ENCODE results near the gene VDAC2.
"Not testable (repeated sequence)": the region's sequence is repeated elsewhere in the genome, so short reads cannot be mapped to it uniquely, and the experiment has no call there.

The VDAC2 gene, protein sequence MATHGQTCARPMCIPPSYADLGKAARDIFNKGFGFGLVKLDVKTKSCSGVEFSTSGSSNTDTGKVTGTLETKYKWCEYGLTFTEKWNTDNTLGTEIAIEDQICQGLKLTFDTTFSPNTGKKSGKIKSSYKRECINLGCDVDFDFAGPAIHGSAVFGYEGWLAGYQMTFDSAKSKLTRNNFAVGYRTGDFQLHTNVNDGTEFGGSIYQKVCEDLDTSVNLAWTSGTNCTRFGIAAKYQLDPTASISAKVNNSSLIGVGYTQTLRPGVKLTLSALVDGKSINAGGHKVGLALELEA

DNA sequence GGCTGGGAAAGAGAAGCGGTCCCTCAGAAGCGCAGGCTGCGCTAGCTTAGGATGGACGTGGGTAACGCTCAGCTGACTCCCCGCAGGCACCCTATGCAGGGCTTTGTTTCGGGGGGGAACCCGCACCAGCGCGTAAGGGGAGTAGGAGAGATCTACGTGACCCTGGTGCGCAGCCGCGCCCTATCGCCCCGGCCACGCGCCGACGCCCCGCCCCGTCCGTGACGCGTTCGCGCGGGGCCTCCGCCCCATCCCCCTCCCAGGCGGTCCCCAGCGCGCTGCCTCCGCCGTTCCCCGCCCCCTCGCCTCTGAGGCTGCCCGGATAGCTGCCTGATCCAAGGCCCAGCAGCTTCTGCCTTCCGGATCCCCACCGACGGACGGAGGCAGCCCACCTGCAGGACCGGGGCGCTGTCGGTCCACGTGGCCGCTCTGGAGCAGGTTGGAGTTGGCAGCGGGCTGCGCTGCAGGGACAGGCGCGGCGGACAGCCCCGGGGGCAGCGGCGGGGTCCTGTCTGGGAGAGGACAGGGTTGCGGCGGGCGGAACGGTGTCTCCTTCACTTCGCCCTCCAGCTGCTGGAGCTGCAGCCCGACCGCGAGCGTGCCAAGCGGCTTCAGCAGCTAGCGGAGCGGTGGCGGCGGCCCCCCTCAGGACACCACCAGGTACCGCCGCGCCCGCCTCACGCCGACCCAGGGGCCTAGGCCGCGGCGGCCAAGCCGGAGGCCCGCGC lies at the start of gene VDAC2:
Gene VDAC2 (plus strand): TSS at position 515 of the 725 bp plus-strand sequence. CDS start 363 bp downstream, outside the sequence.
- peak; percentile 95 for DNase-seq (ENCODE audit: low spot score)

DNA sequence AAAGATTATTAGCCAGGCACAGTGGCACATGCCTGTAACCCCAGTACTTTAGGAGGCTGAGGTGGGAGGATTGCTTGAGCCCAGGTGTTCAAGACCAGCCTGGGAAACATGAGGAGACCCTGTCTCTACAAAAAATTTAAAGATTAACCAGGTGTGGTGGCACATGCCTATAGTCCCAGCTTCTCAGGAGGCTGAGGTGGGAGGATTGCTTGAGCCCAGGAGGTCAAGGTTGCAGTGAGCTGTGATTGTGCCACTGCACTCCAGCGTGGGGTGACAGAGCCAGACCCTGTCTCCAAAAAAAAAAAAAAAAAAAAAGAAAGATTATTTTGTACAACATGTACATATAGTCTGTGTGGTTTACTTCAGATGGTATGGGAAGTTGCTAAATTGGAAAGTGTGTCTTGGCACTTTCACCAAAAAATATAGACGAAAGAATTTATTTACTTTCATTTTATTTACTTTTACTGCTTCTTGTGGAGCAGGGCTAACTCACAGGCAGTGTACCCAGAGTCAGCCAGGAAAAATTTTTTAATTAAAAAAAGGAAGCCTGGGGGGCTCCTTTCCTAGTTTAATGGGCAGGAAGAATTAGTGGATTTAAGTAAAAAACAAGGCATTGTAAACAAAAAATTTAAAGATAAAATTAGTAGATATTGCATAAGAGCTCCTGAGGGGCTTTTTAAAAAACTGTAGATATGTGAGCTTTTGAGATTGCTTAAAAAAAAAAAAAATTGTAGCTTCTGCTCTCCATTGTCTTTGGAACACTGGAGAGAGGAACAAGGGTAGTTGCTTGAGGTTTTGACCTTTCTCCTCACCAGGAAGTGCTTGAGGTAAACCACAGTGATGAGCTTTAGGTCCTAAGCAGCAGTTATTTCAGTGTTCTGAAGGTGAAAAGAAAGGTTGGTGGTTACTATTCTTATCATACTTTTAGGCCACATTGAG lies 44.6 kb upstream of the VDAC2 start:
- DNase-seq (ENCODE audit: low spot score) = no peak

DNA sequence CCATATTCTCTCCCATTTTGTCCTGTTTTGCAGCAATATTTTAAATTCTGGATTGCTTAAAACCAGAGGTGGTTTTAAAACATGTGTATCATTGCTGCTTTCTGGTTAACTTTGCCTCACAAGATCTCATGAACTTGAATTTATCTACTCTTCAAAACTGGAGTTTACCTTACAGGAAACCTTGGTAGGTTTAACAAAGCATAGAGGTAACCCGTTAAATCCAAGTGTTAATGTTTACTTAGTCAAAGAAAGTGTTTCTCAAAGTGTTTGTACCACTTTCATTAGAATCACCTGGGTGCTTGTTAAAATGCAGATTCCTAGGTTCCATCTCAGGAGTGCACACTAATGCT lies 44.0 kb upstream of the VDAC2 start:
- no peak for DNase-seq (ENCODE audit: low spot score)

DNA sequence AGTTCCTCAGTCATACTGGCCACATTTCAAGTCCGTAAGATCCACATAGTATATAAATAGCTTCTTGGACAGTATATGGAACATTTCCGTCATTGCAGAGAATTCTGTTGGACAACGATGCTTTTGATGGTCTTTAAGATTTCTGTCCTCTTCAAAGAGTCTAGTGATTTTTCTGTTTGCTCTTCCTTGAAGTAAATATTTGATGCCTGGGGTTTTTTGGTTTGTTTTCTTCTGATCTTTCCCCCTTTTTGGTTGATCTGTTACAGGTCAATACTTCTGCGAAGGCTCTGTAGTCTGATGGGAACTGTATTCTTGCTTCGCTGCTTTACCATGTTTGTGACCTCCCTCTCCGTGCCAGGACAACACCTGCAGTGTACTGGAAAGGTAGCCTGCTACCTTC lies 42.3 kb upstream of the VDAC2 start:
- DNase-seq (ENCODE audit: low spot score) = no peak

DNA sequence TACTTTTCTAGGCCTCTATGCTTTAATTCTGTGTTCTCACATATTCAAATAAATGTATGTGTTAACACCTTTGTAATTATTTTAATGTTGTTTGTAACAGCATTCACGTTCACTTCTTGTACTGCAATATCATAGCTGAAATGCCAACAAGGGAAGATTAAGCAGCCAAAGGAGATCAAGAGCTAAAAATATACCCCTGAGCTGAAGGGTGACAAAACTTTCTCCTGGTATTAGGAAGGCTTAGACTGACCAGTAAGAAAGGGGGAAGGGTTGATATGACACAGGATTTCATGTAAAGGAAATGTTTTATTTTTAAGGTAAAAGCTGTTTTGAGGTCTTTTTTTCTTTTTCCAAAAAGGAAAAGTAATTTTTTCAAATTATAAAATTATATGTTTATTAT lies 40.4 kb upstream of the VDAC2 start:
- DNase-seq (ENCODE audit: low spot score) = no peak

DNA sequence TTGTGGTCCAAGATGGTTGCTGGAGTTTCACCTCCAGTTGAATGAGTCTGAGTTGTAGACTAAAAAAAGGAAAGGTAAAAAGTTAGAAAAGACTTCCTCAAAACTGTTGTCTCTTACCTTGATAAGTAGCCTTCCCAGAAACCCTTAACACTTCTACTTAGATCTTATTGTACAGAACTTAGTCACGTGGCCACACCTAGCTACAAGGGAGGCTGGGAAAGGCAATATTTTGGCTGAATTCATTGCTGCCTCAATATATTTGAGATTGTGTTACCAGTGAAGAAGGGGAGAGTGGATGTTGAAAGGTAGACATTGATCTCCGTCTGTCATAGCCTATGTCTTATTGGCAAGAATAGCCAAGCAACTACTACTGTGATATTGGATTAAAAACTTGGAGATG lies 35.5 kb upstream of the VDAC2 start:
- DNase-seq (ENCODE audit: low spot score) = no peak

DNA sequence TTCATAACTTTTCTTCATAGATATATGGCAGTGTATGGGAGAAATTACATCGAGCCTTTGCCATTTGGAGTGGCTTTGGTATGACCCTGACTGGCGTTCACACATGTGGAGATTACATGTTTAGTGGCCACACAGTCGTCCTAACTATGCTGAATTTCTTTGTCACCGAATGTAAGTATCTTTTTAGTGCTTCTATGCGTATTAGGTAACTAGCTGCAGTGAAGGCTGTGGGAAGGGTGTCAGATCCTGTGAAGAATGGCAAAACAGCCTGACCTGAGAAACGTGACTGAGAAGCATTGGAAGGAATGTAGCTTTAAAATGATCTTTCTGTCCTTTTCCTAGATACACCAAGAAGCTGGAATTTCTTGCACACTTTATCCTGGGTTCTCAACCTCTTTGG lies 34.5 kb upstream of the VDAC2 start:
- DNase-seq (ENCODE audit: low spot score) = no peak

DNA sequence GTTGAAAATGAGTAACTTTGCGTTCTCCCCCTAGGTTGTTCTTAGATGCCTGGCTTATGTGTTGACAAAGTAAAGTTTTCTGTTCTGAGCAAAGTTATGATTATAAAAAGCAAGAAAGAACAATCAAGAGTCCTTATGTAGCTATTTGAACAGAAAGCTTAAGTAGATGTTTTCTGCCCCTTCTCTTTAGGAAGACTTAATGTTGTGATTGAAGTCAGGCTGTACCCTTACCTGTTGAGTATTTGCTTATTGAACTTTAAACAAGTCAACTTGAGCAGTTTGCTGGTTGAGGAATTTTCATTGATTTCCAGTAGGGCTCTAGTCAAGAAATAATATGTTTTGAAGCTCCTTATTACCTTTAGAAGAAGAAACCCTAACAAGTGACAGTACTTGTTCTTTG lies 33.9 kb upstream of the VDAC2 start:
- DNase-seq (ENCODE audit: low spot score) = no peak

DNA sequence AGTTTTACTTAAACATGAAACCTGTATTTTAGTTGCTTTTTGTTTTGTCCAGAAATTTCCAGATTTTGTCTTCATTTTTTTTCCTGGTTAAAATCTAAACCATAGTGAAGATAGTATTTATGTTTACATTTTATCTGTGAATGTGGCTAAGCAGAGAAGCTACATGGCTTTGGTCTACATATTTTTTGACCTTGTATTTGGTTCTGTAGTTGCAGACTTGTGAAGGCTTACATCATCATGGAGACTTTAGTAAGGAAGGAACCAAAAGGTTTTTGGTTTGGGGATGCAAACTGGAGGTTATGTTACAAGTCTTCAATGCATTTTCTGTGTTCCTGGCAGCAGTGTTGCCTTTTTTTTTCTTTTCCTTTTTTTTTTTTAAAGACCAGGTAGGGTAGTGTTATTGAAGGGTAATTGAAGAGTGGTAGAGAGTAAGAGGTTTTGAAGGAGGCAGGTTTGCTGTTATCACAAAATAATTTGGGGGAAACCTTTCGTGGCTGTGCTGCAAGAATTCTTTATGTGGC lies 30.9 kb upstream of the VDAC2 start:
- no peak for DNase-seq (ENCODE audit: low spot score)

DNA sequence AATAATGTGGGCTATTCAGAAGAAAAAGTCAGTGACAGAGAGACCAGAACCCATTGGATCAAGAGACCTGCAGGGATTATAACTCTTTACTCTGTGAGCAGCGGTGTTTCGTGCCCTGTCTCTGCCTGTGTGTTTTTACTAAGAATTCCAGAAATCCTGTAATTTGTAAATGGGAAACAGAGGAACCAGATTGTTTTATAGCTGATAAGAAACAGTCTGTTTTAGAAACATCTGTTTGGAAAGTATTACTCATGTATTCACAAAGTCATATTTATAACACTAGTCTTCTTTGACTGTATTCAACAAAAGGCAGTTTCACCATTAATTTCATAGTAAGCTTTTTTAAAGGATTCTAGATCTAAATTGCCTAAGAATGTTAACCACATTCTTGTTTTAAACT lies 30.0 kb upstream of the VDAC2 start:
- no peak for DNase-seq (ENCODE audit: low spot score)

DNA sequence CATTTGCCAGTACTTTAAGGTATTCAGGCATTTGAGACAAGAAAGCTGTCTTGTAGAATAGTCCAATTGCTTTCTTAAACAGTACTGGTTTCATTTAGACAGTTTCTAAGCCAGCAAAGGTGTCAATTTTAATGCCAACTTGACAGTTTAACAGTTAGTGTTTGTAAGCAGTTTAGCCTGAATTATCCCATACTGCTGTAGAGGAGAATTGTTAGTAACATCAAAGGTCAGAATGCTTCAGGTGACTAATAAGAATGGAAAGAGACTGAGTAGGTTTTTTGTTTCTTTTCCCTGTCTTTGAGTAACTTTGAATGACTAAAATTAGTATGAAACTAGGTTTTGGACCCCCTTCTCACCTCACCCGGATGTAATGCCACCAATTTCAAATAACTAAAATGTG lies 29.5 kb upstream of the VDAC2 start:
- no peak for DNase-seq (ENCODE audit: low spot score)

DNA sequence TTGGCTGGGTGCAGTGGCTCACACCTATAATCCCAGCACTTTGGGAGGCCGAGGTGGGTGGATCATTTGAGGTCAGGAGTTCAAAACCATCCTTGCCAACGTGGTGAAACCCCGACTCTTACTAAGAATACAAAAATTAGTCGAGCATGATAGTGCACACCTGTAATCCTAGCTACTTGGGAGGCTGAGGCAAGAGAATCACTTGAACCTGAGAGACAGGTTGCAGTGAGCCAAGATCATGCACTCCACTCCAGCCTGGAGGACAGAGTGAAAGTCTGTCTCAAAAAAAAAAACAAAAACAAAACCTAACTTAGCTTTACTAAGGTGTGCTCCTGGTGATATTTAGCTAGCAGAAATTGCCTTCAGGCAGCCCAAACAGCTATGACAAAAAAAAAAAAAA lies 24.3 kb upstream of the VDAC2 start:
- DNase-seq (ENCODE audit: low spot score) = no peak

DNA sequence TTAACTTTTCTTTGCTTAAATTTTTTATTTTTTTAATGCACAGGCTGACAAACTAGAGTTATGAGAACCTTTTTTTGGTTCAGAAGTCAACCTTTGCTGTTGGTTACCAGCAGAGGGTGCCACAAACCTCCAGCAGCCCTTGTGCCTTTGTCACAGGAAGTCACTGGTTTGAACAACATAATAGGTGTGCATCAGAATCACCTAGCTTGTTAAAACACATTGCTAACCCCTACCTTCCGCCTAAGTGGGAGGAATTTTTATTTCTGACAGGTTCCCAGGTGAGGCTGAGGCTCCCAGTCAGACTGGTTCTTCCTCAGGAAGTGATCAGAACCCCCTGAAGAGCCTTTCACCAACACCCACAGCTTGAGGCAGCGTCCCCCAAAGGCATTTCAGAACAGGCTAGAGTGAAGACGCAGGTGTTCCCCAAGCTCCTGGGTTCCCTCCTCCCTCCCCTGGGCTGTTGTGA lies 22.6 kb upstream of the VDAC2 start:
- peak; percentile 68 for DNase-seq (ENCODE audit: low spot score)

DNA sequence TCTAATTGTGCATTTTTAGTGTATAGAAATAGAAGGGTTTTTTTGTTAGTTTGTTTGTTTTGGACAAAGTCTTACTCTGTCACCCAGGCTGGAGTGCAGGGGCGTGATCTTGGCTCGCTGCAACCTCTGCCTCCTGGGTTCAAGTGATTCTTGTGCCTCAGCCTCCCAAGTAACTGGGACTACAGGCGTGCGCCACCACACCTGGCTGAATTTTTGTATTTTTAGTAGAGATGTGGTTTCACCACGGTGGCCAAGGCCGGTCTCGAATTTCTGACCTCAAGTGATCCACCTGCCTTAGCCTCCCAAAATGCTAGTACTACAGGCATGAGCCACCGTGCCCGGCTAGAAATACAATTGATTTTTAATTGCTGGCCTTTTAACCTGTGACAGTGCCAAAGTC lies 22.1 kb upstream of the VDAC2 start:
- not testable (repeated sequence) for DNase-seq (ENCODE audit: low spot score)

DNA sequence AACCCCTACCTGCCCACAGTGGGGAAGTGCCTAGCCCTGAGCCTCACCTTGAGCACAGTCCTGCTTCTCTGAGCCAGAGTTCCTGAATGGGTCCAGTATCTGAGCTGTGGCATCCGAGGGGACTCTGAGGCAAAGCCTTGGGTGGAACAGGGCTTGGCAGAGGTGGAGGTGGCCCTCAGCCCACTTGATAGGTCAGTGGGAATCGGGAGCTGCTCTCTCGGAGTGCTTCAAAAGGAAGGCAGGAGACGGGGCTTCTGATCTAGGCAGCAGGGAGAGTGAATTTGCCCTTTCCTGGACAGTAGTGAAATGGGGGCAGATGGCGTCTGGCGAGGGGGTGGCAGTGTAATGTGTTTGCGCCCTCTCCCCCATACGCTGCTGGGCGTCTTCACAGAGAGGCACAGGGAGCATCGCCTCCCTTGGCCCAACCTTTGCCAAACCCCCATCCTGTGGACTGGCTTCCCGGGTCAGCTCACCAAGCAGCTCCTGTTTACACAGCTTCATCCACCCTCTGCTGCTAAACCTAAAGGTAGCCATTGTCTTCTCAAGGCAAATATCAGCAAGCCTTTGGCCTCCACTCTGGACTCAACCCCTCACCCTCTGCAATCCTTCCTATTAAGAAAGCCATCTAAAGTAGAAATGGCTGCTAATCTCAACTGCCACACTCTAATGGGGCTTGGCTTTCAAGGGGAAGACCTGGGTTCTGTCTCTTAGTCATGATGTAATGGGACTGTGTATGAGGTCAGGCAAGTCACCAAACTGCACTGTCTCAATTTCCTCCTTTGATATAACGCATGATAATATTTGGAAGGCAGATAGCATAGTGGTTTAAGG lies 21.1 kb upstream of the VDAC2 start:
- no peak for DNase-seq (ENCODE audit: low spot score)

DNA sequence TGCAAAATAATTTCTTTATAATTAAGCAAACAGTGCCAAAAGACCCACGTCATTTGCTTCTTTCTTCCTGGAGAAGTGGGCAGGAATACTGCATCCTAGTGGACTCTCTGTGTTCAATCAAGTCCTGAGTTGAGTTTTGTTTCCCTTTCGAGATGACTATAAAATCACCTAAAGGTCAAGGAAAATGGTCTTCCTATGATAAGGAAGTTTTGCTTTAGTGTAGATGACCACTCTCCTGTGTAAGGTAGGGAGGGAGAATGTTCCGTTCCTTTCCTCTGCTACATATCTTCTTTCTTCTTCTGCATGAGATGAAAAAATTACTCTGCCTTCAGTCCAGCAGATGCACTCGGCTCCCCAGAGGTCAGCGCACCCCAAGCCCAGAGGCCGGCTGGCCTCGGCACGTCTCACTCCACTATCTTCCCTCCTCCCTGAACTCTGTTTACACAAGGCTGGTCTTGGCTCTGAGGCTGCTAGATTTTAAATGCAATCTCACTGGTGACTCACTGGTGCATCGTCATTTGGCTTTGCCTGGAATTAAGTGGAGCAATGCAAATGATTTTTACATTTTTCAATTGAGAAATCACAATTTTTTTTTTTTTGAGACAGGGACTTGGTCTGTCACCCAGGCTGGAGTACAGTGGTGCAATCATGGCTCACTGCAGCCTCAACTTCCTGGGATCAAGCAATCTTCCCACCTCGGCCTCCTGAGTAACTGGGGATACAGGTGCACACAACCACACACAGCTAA lies 18.6 kb upstream of the VDAC2 start:
- no peak for DNase-seq (ENCODE audit: low spot score)

DNA sequence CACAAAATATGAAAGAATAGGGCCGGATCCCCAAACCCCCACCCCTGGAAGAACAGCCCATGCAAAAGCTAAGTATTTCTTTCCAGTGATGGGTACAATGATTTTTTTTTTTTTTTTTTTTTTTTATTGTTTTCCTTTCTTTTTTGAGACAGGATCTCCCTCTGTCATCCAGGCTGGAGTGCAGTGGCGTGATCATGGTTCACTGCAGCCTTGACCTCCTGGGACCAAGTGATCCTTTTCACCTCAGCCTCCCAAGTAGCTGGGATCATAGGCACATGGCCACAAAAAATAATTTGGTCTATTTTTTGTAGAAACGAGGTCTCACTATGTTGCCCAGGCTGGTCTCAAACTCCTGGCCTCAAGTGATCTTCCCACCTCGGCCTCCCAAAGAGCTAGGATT lies 16.0 kb upstream of the VDAC2 start:
- DNase-seq (ENCODE audit: low spot score) = not testable (repeated sequence)

DNA sequence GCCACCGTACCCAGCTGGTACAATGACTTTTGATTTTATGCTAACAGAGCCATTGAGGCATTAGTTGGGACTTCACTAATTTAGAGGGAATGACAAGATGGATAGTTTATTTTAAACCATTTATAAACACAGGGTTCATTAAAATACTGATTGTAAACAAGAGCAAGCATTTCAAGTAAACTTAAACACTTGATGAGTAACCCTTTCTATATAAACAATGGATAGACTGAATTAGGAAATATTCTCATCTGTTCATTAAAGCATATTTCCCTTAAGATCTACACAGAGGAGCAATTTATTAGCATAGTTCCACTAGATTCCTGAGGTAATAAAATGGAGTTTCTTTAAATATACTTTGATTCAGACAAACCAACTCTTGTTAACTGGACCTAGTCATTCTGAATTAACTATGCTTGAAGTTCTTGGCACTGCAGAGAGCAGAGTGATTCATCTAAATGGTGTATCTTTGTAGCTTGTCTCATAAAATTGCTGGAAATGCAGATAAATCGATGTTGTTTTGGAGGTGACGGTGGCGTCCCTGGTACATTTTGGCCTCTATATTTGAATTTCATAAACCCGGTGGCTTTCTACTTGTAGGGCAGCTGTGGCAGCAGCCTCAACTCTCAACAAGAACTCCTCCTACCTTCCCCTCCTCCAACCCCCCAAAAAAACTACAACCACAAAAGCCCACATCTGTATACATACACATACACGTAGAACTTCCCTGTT lies 15.4 kb upstream of the VDAC2 start:
- DNase-seq (ENCODE audit: low spot score) = no peak

DNA sequence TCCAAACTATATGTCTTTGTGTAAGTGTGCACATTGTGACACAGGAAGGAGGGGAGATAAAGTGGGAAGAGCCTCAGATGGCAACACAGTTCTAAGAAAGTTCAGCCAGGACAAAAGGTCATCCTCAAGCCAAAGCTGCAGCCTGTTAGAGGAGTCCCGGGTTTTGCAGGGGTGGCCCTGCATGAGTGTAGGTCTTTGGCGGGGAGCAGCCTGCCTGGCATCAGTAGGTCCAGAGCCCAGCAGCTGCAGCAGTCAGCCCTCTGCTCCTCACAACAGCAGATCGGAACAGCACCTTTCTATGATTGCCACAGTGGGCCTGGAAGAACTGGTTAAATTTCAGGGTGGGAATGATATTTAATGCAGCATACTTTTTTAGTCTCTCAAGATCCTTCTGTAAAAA lies 13.5 kb upstream of the VDAC2 start:
- DNase-seq (ENCODE audit: low spot score) = no peak

DNA sequence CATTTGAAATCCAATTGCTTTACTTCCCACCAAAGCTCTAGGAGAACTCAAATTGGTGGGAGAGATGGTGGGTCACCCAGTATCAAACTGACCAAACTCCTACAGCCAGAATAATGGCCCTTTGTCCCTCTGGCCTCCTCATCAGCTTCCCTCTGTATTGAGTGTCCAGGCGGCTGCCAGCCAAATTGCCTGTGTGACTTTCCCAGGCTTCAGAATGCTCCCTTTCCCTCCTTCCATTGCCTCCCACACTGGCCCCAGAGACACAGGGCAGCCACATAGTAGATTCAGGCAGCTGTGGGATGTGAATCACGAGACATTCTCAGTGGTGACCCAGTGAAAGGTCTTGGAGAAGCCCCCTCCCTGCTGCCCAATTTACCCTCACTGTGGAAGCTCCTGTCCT lies 12.7 kb upstream of the VDAC2 start:
- no peak for DNase-seq (ENCODE audit: low spot score)
